Panc1 (cell line): ENCODE results near the gene ALPK1. TPM values are rescaled to one million over a fixed set of nuclear protein-coding genes. Genes with fewer than 3 reads are reported as not detected.

Experiments
- ATAC-seq: fragments of 200-7000 bp; cut with Tn5 transposase; 2 replicates; pipeline ENCODE4 v1.9.1; 2020; ENCODE audit warnings: mild to moderate bottlenecking, moderate library complexity
- BruUV-seq: library from RNA; stranded (reverse); fragments of 400-500 nt; replicated peaks from 2 replicates; lab custom pipeline; 2021; lab: Mats Ljungman, UMichigan
- CTCF ChIA-PET: fragments of 300-600 bp; sonication (Branson Sonifier 250); formaldehyde crosslinking; loops from one replicate; lab custom pipeline; 2022; ENCODE audit warnings: antibody characterized with exemption; lab: Charles Lee
- POLR2A ChIA-PET: fragments of 300-600 bp; sonication (Branson Sonifier 250); formaldehyde crosslinking; loops from one replicate; lab custom pipeline; 2022; ENCODE audit warnings: antibody characterized with exemption; lab: Charles Lee
- DNase-seq: peaks from one replicate; pipeline ENCODE4 v3.0.0-alpha.2; 2010; ENCODE audit warnings: low read depth, low spot score
- H3K27ac ChIP-seq: 2 replicates; pipeline ENCODE4 v1.5.1; 2011; ENCODE audit warnings: mild to moderate bottlenecking, low read length, inconsistent platforms
- H3K27me3 ChIP-seq: fragments of 200-500 bp; sonication (Bioruptor generic); 2 replicates; pipeline ENCODE4 v1.6.0; 2014; ENCODE audit warnings: low read length, inconsistent platforms; ENCODE audit not compliant: control insufficient read depth, insufficient read depth
- H3K36me3 ChIP-seq: fragments of 200-500 bp; sonication (Bioruptor generic); 2 replicates; pipeline ENCODE4 v1.5.1; 2014; ENCODE audit warnings: inconsistent platforms, mild to moderate bottlenecking, low read length, moderate library complexity; ENCODE audit not compliant: control insufficient read depth, insufficient read depth
- H3K4me1 ChIP-seq: 2 replicates; pipeline ENCODE4 v1.5.1; 2011; ENCODE audit warnings: inconsistent platforms, mild to moderate bottlenecking, low read length, moderate library complexity; ENCODE audit not compliant: control insufficient read depth, insufficient read depth
- H3K4me3 ChIP-seq, 2 experiments: 2 replicates each; pipeline ENCODE4 v1.5.1; 2011 to 2012; ENCODE audit warnings: low read depth in 2 of 2, low read length in 2 of 2, mild to moderate bottlenecking in 2 of 2, inconsistent platforms in 1 of 2, moderate library complexity in 1 of 2
- H3K9me3 ChIP-seq: fragments of 200-500 bp; sonication (Bioruptor generic); 2 replicates; pipeline ENCODE4 v1.5.1; 2014; ENCODE audit warnings: low read depth, mild to moderate bottlenecking, inconsistent platforms, low read length, moderate library complexity; ENCODE audit not compliant: control insufficient read depth, insufficient read depth
- CTCF ChIP-seq: fragments of 450-650 bp; IDR thresholded peaks from 2 replicates; pipeline ENCODE4 v1.5.1; 2017; ENCODE audit warnings: mild to moderate bottlenecking
- POLR2AphosphoS5 ChIP-seq: IDR thresholded peaks from 2 replicates; pipeline ENCODE4 v1.6.1; 2012; ENCODE audit warnings: mild to moderate bottlenecking, low read depth, low read length, moderate library complexity
- REST ChIP-seq, 2 experiments: IDR thresholded peaks; 2 replicates each; pipeline ENCODE4 v1.6.1; 2011 to 2012; ENCODE audit warnings: low read depth in 2 of 2, control low read depth in 1 of 2, low read length in 1 of 2, mild to moderate bottlenecking in 1 of 2, moderate library complexity in 1 of 2; ENCODE audit not compliant: insufficient read depth in 1 of 2
- SIN3A ChIP-seq: IDR thresholded peaks from 2 replicates; pipeline ENCODE4 v1.6.1; 2012; ENCODE audit warnings: low read depth, mild to moderate bottlenecking, low read length, moderate library complexity, borderline replicate concordance; ENCODE audit not compliant: insufficient read depth
- TCF7L2 ChIP-seq: IDR thresholded peaks from 2 replicates; pipeline ENCODE4 v1.6.1; 2011; ENCODE audit warnings: mild to moderate bottlenecking, low read depth, low read length, inconsistent platforms
- in situ Hi-C: cut with HindIII; loops from 2 replicates; pipeline ENCODE4 v1.10.0; 2016; ENCODE audit warnings: low sequenced_read_pairs, low pct_unique_long_range_greater_than_20kb
- intact Hi-C: fragments of 100-400 bp; cut with micrococcal nuclease; formaldehyde crosslinking; loops from one replicate; pipeline ENCODE4 v1.10.0; 2022; ENCODE audit not compliant: unreplicated experiment
- total RNA-seq: library from RNA; stranded (reverse); gene quantifications from one replicate; pipeline ENCODE4 v1.2.1, GENCODE V29; 2021; ENCODE audit not compliant: unreplicated experiment

ALPK1 gene
- total RNA-seq, 1 experiment from 2014 or later = 1.4 TPM

GRCh38 chr4:112322866-112323265 is 25.7 kb downstream of the ALPK1 start:
- in situ Hi-C loops (no loop called here), intact Hi-C loops (loop anchor here (10.0 kb wide), 1 partner anchor 612 kb away; no protein-coding TSS in a partner anchor)
- Histone ChIP-seq H3K36me3 (no peaks in the 10 kb centered on the region), H3K4me1 (no peaks in the 10 kb centered on the region), H3K27me3 (no peaks in the 10 kb centered on the region), H3K4me3 (no peak overlapping the region), H3K9me3 (no peaks in the 10 kb centered on the region), H3K27ac (no peak overlapping the region)
- CTCF ChIA-PET = no interaction called here
- DNase-seq = no peak
- TF ChIP-seq REST (IDR thresholded peaks at IDR 0.05; ENCODE audit: insufficient read depth in 1 of 2, low read depth in 2 of 2, low read length in 1 of 2) (no peak), SIN3A (no peak), CTCF (no peak), POLR2AphosphoS5 (no peak), TCF7L2 (no peak)
- POLR2A ChIA-PET = no interaction called here
- no peak for ATAC-seq
- BruUV-seq = no TSS peak

- no peak for DNase-seq
- BruUV-seq = no TSS peak
- Histone ChIP-seq H3K4me1 (no peaks in the 10 kb centered on the region), H3K4me3 (no peak overlapping the region), H3K27ac (no peak overlapping the region), H3K9me3 (no peaks in the 10 kb centered on the region), H3K27me3 (no peaks in the 10 kb centered on the region), H3K36me3 (no peaks in the 10 kb centered on the region)
- CTCF ChIA-PET = no interaction called here
- ATAC-seq = no peak
- TF ChIP-seq POLR2AphosphoS5 = no peak
- no peak for TF ChIP-seq SIN3A
- no peak for TF ChIP-seq TCF7L2
- no peak for TF ChIP-seq REST (IDR thresholded peaks at IDR 0.05; ENCODE audit: insufficient read depth in 1 of 2, low read depth in 2 of 2, low read length in 1 of 2)
- no peak for TF ChIP-seq CTCF
- POLR2A ChIA-PET = no interaction called here
- intact Hi-C loops (loop anchor here (10.0 kb wide), 1 partner anchor 609 kb away; no protein-coding TSS in a partner anchor), in situ Hi-C loops (no loop called here)
Measured at GRCh38 chr4:112325530-112325929, 28.4 kb downstream of the ALPK1 start.
